ENCODE results near the gene SPRED2.

Gene SPRED2

DNA sequence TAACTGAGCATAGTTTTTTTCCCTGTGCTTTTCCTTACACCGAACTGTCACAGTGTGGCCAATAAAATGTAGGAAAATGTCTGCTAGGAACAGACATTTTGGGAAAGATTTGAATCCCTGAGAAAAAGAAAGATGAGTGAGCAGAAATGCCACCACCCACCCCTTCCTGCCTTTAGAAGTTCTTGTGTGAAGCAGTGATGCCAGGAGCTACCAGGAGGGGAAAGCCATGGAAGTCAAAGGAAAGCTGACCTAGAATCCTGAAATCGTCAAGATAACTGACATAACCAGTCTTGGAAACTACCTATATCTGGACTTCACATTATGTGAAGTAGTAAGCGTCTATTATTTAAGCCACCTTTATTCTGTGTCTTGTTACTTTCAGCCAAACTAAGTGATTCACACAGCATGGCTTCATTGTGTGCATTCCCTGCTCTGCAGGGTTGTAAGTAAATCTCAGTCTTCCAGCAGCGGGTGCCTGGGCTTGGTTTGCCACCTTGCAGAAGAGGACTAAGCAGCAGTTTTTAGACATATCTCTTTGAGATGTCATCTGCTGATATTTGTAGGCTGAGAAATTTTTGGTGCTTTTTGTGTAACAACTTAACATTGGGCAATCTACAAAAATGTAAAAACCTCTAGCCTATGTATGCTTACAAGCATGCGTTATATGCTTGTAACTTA, 11.2 kb upstream of the SPRED2 start:
- Histone ChIP-seq H3K27ac (ENCODE audit: insufficient read depth in 1 of 2, low read depth in 1 of 2, low read length in 2 of 2, poor library complexity in 1 of 2, severe bottlenecking in 2 of 2) (no peak overlapping the region), H3K27me3 (replicated peaks in 2 of 5; ENCODE audit: control insufficient read depth in 4 of 5, insufficient read depth in 5 of 5, low read length in 4 of 5) (no peaks in the 10 kb centered on the region), H3K4me1 (ENCODE audit: control extremely low read depth in 1 of 4, control insufficient read depth in 4 of 4, insufficient read depth in 4 of 4, low read length in 3 of 4) (no peaks in the 10 kb centered on the region), H3K9me3 (ENCODE audit: control extremely low read depth in 1 of 5, control insufficient read depth in 4 of 5, insufficient read depth in 2 of 5, low read depth in 1 of 5, low read length in 4 of 5) (no peaks in the 10 kb centered on the region), H3K4me3 (ENCODE audit: control insufficient read depth in 1 of 7, extremely low read depth in 1 of 7, insufficient read depth in 4 of 7, low read depth in 2 of 7, low read length in 6 of 7) (no peak overlapping the region), H3K36me3 (ENCODE audit: control insufficient read depth in 4 of 4, insufficient read depth in 4 of 4, low read length in 3 of 4) (no peaks in the 10 kb centered on the region)
- ChIA-PET CTCF (no interaction called here), POLR2A (no interaction called here)
- no peak for DNase-seq
- 100% methylated on average over 2 of the region's 5 CpGs for WGBS (ENCODE audit: insufficient coverage)

GRCh38 chr2:65442420-65443020, 10.1 kb upstream of the SPRED2 start:
- H3K27me3 ChIP-seq (replicated peaks in 2 of 5; ENCODE audit: control insufficient read depth in 4 of 5, insufficient read depth in 5 of 5, low read length in 4 of 5): peaks cover 0 to 2% (median 0%) of the 10 kb centered on the region in 5 experiments
- no peaks in the 10 kb centered on the region for H3K36me3 ChIP-seq (ENCODE audit: control insufficient read depth in 4 of 4, insufficient read depth in 4 of 4, low read length in 3 of 4)
- H3K27ac ChIP-seq (ENCODE audit: insufficient read depth in 1 of 2, low read depth in 1 of 2, low read length in 2 of 2, poor library complexity in 1 of 2, severe bottlenecking in 2 of 2): no peak overlapping the region
- H3K9me3 ChIP-seq (ENCODE audit: control extremely low read depth in 1 of 5, control insufficient read depth in 4 of 5, insufficient read depth in 2 of 5, low read depth in 1 of 5, low read length in 4 of 5): no peaks in the 10 kb centered on the region
- peaks cover 0 to under 1% (median 0%) of the 10 kb centered on the region in 4 experiments for H3K4me1 ChIP-seq (ENCODE audit: control extremely low read depth in 1 of 4, control insufficient read depth in 4 of 4, insufficient read depth in 4 of 4, low read length in 3 of 4)
- H3K4me3 ChIP-seq (ENCODE audit: control insufficient read depth in 1 of 7, extremely low read depth in 1 of 7, insufficient read depth in 4 of 7, low read depth in 2 of 7, low read length in 6 of 7): no peak overlapping the region
- DNase-seq: no peak
- ChIA-PET CTCF (no interaction called here), POLR2A (interaction anchor here (0.7 kb wide), 1 partner anchor 139 kb away, joined by 5 read pairs; no protein-coding TSS in a partner anchor)
- 94% methylated on average over 5 of the region's 5 CpGs for WGBS (ENCODE audit: insufficient coverage)

DNA sequence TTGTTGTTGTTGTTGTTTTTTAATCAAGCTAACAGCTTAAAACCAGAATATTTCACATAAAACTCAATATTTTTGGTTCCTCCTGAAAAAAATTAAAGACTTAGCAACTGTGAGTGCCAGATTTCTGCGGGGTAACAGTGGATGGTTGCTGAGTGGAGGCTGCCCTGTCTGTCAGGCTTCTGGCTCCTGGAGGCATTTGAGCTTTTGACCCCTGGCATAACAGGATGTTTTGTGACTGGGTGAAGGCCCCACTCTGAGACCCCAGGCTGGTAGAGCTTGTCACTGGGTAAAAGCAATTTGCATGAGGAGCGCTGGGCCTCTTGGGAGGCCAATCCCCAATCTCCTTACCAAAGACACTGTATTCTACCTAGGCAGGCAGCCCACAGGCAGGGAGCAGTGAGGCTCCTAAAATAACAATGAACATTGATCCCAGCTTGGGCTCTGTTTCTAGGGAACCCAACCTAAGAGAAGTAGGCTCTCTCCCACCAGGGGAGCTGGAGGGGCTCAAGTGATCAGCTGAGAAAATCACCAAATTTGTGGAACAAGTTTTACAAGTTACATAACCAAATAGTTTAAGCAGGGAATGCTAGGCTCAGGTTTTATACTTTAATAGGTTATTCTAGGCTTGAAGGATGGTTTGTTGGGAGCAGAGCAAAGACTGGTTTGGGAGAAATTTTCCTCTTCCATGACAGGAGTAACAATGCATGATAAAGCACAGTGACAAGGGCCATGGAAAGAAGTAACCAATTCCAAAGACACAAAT, 5.9 kb upstream of the SPRED2 start:
- Histone ChIP-seq H3K9me3 (ENCODE audit: control extremely low read depth in 1 of 5, control insufficient read depth in 4 of 5, insufficient read depth in 2 of 5, low read depth in 1 of 5, low read length in 4 of 5) (no peaks in the 10 kb centered on the region), H3K27ac (ENCODE audit: insufficient read depth in 1 of 2, low read depth in 1 of 2, low read length in 2 of 2, poor library complexity in 1 of 2, severe bottlenecking in 2 of 2) (no peak overlapping the region), H3K27me3 (replicated peaks in 2 of 5; ENCODE audit: control insufficient read depth in 4 of 5, insufficient read depth in 5 of 5, low read length in 4 of 5) (peaks cover 0 to 6% (median 0%) of the 10 kb centered on the region in 5 experiments), H3K4me3 (ENCODE audit: control insufficient read depth in 1 of 7, extremely low read depth in 1 of 7, insufficient read depth in 4 of 7, low read depth in 2 of 7, low read length in 6 of 7) (no peak overlapping the region), H3K36me3 (ENCODE audit: control insufficient read depth in 4 of 4, insufficient read depth in 4 of 4, low read length in 3 of 4) (no peaks in the 10 kb centered on the region), H3K4me1 (ENCODE audit: control extremely low read depth in 1 of 4, control insufficient read depth in 4 of 4, insufficient read depth in 4 of 4, low read length in 3 of 4) (peaks cover 0 to 23% (median 18%) of the 10 kb centered on the region in 4 experiments)
- DNase-seq: no peak
- WGBS (ENCODE audit: insufficient coverage): 100% methylated on average over 2 of the region's 2 CpGs
- CTCF ChIA-PET: interaction anchor here (1.0 to 1.8 kb wide), 4 partner anchors 10 to 51 kb away, joined by 3 to 4 read pairs (median 3); no protein-coding TSS in a partner anchor
- POLR2A ChIA-PET: interaction anchor here (1.5 kb wide), 1 partner anchor 88 kb away, joined by 4 read pairs; no protein-coding TSS in a partner anchor

DNA sequence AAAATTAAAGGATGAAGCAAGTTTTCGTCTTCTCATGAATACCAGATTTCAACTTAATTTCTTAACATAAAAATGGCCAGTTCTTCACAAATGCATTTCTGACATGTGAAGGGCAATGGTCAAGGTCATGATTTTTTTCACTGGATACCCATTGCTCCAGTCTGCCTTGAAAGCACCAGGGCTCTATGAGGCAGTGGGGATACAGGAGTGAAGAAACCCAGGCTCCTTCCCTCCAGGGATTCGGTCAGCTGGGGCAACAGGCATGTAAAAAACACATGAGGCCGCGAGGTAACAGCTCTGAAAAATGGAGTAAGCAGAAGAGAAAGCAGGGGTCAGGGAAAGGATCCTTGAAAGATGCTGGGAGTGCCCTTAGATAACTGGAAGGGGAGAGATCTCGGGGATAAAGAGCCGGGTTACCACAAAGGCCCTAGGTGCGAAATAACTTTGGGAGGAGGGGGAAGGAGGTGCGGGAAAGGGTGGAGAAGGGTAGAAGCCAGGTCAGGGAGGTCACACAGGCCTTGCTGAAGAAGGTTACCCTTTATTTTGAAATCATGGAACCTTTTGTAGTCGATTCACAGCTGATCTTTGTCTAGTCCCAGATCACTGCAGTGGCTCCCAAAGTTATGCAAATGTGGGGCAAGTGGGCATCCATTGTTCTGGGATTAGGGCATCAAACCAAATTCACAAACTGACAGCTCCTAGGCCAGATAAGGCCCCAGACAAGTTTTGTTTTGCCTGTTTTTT, 5.2 kb upstream of the SPRED2 start:
- peaks cover 0 to 27% (median 22%) of the 10 kb centered on the region in 4 experiments for H3K4me1 ChIP-seq (ENCODE audit: control extremely low read depth in 1 of 4, control insufficient read depth in 4 of 4, insufficient read depth in 4 of 4, low read length in 3 of 4)
- ChIA-PET POLR2A (interaction anchor here (1.5 kb wide), 1 partner anchor 88 kb away, joined by 4 read pairs; no protein-coding TSS in a partner anchor), CTCF (interaction anchor here (1.0 to 1.8 kb wide), 5 partner anchors 9 to 52 kb away, joined by 3 to 4 read pairs (median 3); no protein-coding TSS in a partner anchor)
- H3K27me3 ChIP-seq (replicated peaks in 2 of 5; ENCODE audit: control insufficient read depth in 4 of 5, insufficient read depth in 5 of 5, low read length in 4 of 5): peaks cover 0 to 6% (median 0%) of the 10 kb centered on the region in 5 experiments
- 98% methylated on average over 8 of the region's 9 CpGs for WGBS (ENCODE audit: insufficient coverage)
- H3K4me3 ChIP-seq (ENCODE audit: control insufficient read depth in 1 of 7, extremely low read depth in 1 of 7, insufficient read depth in 4 of 7, low read depth in 2 of 7, low read length in 6 of 7): peak overlapping the region in 1 of 7 experiments; percentile 93
- peak overlapping the region in 1 of 2 experiments; percentile 81 for H3K27ac ChIP-seq (ENCODE audit: insufficient read depth in 1 of 2, low read depth in 1 of 2, low read length in 2 of 2, poor library complexity in 1 of 2, severe bottlenecking in 2 of 2)
- H3K9me3 ChIP-seq (ENCODE audit: control extremely low read depth in 1 of 5, control insufficient read depth in 4 of 5, insufficient read depth in 2 of 5, low read depth in 1 of 5, low read length in 4 of 5): no peaks in the 10 kb centered on the region
- DNase-seq: no peak
- no peaks in the 10 kb centered on the region for H3K36me3 ChIP-seq (ENCODE audit: control insufficient read depth in 4 of 4, insufficient read depth in 4 of 4, low read length in 3 of 4)

DNA sequence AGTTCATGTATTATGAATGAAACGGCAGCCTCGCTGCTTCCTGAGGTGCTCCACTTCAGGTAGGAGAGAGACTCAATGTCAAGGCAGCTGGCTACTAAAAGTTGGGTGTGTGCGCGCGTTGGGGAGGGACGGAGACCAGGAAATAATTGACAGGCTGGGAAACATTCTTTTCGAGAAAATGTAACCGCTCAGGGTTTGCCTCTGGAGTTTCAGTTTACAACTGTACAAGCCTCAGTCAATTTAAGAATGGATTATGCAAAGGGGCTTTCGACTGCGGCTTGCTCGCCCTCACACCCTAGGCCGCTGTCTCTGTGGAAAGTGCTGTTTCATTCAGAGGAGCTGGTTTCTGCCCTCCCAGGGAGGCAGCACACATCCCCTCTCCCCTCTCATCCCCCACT, 4.4 kb upstream of the SPRED2 start:
- WGBS (ENCODE audit: insufficient coverage): 0% methylated on average over 8 of the region's 12 CpGs
- peak in 1 of 3 donors; percentile 57 for DNase-seq
- peak overlapping the region in 1 of 2 experiments; percentile 81 for H3K27ac ChIP-seq (ENCODE audit: insufficient read depth in 1 of 2, low read depth in 1 of 2, low read length in 2 of 2, poor library complexity in 1 of 2, severe bottlenecking in 2 of 2)

GRCh38 chr2:65436169-65436823, 3.9 kb upstream of the SPRED2 start:
- no peaks in the 10 kb centered on the region for H3K36me3 ChIP-seq (ENCODE audit: control insufficient read depth in 4 of 4, insufficient read depth in 4 of 4, low read length in 3 of 4)
- H3K4me3 ChIP-seq (ENCODE audit: control insufficient read depth in 1 of 7, extremely low read depth in 1 of 7, insufficient read depth in 4 of 7, low read depth in 2 of 7, low read length in 6 of 7): peak overlapping the region; percentile 64 to 93 (median 83)
- H3K27me3 ChIP-seq (replicated peaks in 2 of 5; ENCODE audit: control insufficient read depth in 4 of 5, insufficient read depth in 5 of 5, low read length in 4 of 5): peaks cover 0 to 6% (median 0%) of the 10 kb centered on the region in 5 experiments
- POLR2A ChIA-PET: interaction anchor here (1.5 kb wide), 1 partner anchor 86 kb away, joined by 4 read pairs; no protein-coding TSS in a partner anchor
- H3K27ac ChIP-seq (ENCODE audit: insufficient read depth in 1 of 2, low read depth in 1 of 2, low read length in 2 of 2, poor library complexity in 1 of 2, severe bottlenecking in 2 of 2): peak overlapping the region in 1 of 2 experiments; percentile 81
- H3K4me1 ChIP-seq (ENCODE audit: control extremely low read depth in 1 of 4, control insufficient read depth in 4 of 4, insufficient read depth in 4 of 4, low read length in 3 of 4): peaks cover 0 to 30% (median 22%) of the 10 kb centered on the region in 4 experiments
- WGBS (ENCODE audit: insufficient coverage): 0% methylated on average over 51 of the region's 65 CpGs
- peak; percentile 25 to 69 (median 61) for DNase-seq
- CTCF ChIA-PET: interaction anchor here (1.4 to 1.8 kb wide), 3 partner anchors 8 to 53 kb away, joined by 4 read pairs; no protein-coding TSS in a partner anchor
- H3K9me3 ChIP-seq (ENCODE audit: control extremely low read depth in 1 of 5, control insufficient read depth in 4 of 5, insufficient read depth in 2 of 5, low read depth in 1 of 5, low read length in 4 of 5): no peaks in the 10 kb centered on the region

More for the DNA sequence above, 4.4 kb upstream of the SPRED2 start:
- Histone ChIP-seq H3K4me3 (ENCODE audit: control insufficient read depth in 1 of 7, extremely low read depth in 1 of 7, insufficient read depth in 4 of 7, low read depth in 2 of 7, low read length in 6 of 7) (peak overlapping the region; percentile 64 to 93 (median 83)), H3K9me3 (ENCODE audit: control extremely low read depth in 1 of 5, control insufficient read depth in 4 of 5, insufficient read depth in 2 of 5, low read depth in 1 of 5, low read length in 4 of 5) (no peaks in the 10 kb centered on the region), H3K27me3 (replicated peaks in 2 of 5; ENCODE audit: control insufficient read depth in 4 of 5, insufficient read depth in 5 of 5, low read length in 4 of 5) (peaks cover 0 to 6% (median 0%) of the 10 kb centered on the region in 5 experiments), H3K36me3 (ENCODE audit: control insufficient read depth in 4 of 4, insufficient read depth in 4 of 4, low read length in 3 of 4) (no peaks in the 10 kb centered on the region), H3K4me1 (ENCODE audit: control extremely low read depth in 1 of 4, control insufficient read depth in 4 of 4, insufficient read depth in 4 of 4, low read length in 3 of 4) (peaks cover 0 to 27% (median 22%) of the 10 kb centered on the region in 4 experiments)
- ChIA-PET CTCF (interaction anchor here (1.4 to 1.8 kb wide), 3 partner anchors 9 to 53 kb away, joined by 3 to 4 read pairs (median 4); no protein-coding TSS in a partner anchor), POLR2A (interaction anchor here (1.5 kb wide), 1 partner anchor 87 kb away, joined by 4 read pairs; no protein-coding TSS in a partner anchor)

All from common myeloid progenitor, CD34-positive (primary cell).